Right lobe of liver (tissue), 6 donors: ENCODE results near the gene C9orf85. TPM values are rescaled to one million over a fixed set of nuclear protein-coding genes. Genes with fewer than 3 reads are reported as not detected.

Source experiments
- ATAC-seq, 4 donors: fragments of 200-7000 bp; cut with Tn5 transposase; one replicate each; pipeline ENCODE4 v1.9.1; 2020; ENCODE audit warnings: mild to moderate bottlenecking in 4 of 4, moderate library complexity in 4 of 4
- DNase-seq, 3 donors: peaks; one replicate each; pipeline ENCODE4 v3.0.0-alpha.2; 2020
- H3K27ac ChIP-seq, 3 donors: fragments of 200-600 bp; one replicate each; pipeline ENCODE4 v1.8.0; 2022
- H3K27me3 ChIP-seq, 2 donors: fragments of 200-600 bp; one replicate each; pipeline ENCODE4 v1.8.0; 2022
- H3K36me3 ChIP-seq, 4 donors: fragments of 200-600 bp; sonication (generic) in 1 of 4; one replicate each; pipeline versions ENCODE4 v1.5.1 to v1.8.0; 2017 to 2022; ENCODE audit warnings: control low read depth in 1 of 4
- H3K4me1 ChIP-seq, 4 donors: fragments of 200-600 bp; sonication (generic) in 1 of 4; one replicate each; pipeline versions ENCODE4 v1.5.1 to v1.8.0; 2017 to 2022; ENCODE audit warnings: control low read depth in 1 of 4
- H3K4me3 ChIP-seq, 3 donors: fragments of 200-600 bp; one replicate each; pipeline ENCODE4 v1.8.0; 2022
- H3K9me3 ChIP-seq, 4 donors: fragments of 200-600 bp; sonication (generic) in 1 of 4; one replicate each; pipeline versions ENCODE4 v1.5.1 to v1.8.0; 2017 to 2022; ENCODE audit warnings: control low read depth in 1 of 4
- POLR2A ChIP-seq: fragments of 450-650 bp; IDR thresholded peaks from one replicate; pipeline ENCODE4 v1.6.1; 2017; ENCODE audit warnings: antibody characterized with exemption, mild to moderate bottlenecking
- WGBS: methylation state at CpG from one replicate; pipeline ENCODE4 v1.1.6; 2018; ENCODE audit warnings: low coverage, low lambda C conversion rate; ENCODE audit not compliant: insufficient coverage; ENCODE audit errors: missing lambda C conversion rate; 5-methylcytosine and 5-hydroxymethylcytosine counted together
- intact Hi-C, 2 donors: fragments of 100-400 bp; cut with DNase I; formaldehyde crosslinking; loops; one replicate each; pipeline versions ENCODE4 v1.11.2 to v1.14.1; 2022
- total RNA-seq, 6 experiments: library from RNA; depleted of rRNA in 2 of 6; stranded (reverse); fragments of >200 nt in 2 of 6; fragmentation: NEBNext Ultra II Directional in 3 of 6; extraction: Animal tissue kit (Norgen Biotek cat#: 25700) in 3 of 6; gene quantifications; one replicate each; pipeline versions ENCODE4 v1.1.0 to v1.2.4, GENCODE V29; 2016 to 2023
- TF ChIP-seq, protein P1 (sequence below), 4 donors: fragments of 200-600 bp in 3 of 4; fragments of 450-650 bp in 1 of 4; IDR thresholded peaks; one replicate each; pipeline versions ENCODE4 v1.5.1 to v1.8.0; 2016 to 2022; ENCODE audit warnings: antibody characterized with exemption in 4 of 4, mild to moderate bottlenecking in 2 of 4
- donor health status: DM: no; HTN: yes; CAD: no.
- donor health status: DM: no; HTN: no; CAD: no.
- donor health status: DM: no; HTN: no; CAD: no.
- donor health status: DM: no; HTN: yes; CAD: no.
- donor health status: DM: no; HTN: yes; CAD: no.

The C9orf85 gene
- total RNA-seq, 6 experiments from 2014 or later, result 3.8 to 8.6 (median 6.3) TPM

DNA sequence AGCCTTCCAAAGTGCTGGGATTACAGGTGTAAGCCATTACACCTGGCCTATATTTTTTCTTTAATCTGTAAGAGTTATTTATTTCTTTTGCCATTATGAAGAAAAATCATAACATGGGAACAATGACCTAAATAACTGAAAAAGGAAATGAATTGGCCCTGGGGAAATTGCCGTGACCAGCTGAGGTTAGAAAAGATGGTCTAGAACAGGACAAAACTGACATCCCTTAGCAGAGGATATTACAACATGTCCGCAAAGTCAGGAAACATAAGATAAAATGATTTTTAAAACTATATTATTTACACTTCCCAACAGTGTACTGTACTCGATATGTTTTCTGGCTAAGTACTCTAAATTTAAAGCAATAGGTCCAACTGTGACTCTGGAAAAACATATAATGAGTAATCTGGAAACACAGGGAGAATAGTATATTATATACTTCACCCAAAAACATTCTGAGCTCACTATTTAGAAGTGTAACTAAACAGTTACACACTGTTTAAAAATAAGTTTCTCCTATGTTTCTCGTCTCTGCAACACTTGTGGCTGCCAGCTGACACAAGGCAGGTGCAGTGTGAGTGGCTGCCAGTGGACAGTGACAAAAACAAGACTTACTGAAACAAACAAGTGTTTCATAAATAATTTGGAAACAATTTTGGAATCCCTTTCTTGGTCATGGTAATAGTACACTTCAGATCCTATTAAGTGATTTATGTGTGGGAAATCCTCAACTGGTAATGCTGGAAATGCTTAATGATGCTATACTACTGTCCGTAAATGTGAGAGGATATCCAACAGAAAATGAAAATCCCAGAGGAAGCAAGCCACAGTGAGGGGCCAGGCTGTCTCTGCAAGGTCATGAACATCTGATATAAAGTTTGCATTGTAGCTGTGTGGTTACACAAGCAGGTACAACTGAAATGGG, 69.1 kb downstream of the C9orf85 start:
- DNase-seq, result no peak

DNA sequence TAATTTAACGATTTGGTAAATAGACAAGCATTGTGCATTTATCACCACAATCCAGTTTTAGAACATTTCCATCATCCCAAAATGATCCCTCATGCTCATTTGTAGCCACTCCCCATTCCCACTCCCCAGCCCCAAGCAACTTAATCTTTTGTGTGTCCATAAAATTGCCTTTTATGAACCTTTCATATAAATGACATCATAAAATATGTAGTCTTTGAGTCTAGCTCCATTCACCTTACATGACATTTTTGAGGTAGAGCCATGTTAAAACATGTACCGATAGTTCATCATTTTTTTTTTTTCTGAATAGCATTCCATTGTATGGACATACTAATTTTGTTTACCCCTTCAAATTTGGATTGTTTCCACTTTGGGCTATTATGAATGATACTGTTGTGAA, 70.5 kb downstream of the C9orf85 start:
- Histone ChIP-seq H3K9me3 (no peaks in the 10 kb centered on the region), H3K36me3 (no peaks in the 10 kb centered on the region), H3K27me3 (no peaks in the 10 kb centered on the region), H3K27ac (no peak overlapping the region), H3K4me1 (no peaks in the 10 kb centered on the region), H3K4me3 (no peak overlapping the region)
- intact Hi-C loops, result no loop called here
- WGBS, result 69% methylated on average over 2 of the region's 2 CpGs
- TF ChIP-seq, protein P1, sequence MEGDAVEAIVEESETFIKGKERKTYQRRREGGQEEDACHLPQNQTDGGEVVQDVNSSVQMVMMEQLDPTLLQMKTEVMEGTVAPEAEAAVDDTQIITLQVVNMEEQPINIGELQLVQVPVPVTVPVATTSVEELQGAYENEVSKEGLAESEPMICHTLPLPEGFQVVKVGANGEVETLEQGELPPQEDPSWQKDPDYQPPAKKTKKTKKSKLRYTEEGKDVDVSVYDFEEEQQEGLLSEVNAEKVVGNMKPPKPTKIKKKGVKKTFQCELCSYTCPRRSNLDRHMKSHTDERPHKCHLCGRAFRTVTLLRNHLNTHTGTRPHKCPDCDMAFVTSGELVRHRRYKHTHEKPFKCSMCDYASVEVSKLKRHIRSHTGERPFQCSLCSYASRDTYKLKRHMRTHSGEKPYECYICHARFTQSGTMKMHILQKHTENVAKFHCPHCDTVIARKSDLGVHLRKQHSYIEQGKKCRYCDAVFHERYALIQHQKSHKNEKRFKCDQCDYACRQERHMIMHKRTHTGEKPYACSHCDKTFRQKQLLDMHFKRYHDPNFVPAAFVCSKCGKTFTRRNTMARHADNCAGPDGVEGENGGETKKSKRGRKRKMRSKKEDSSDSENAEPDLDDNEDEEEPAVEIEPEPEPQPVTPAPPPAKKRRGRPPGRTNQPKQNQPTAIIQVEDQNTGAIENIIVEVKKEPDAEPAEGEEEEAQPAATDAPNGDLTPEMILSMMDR (IDR thresholded peaks at IDR 0.05), result no peak
- no peak for TF ChIP-seq POLR2A
- ATAC-seq (no peak), DNase-seq (no peak)

More for the DNA sequence above, 69.1 kb downstream of the C9orf85 start:
- TF ChIP-seq POLR2A, result no peak
- TF ChIP-seq, protein P1 (IDR thresholded peaks at IDR 0.05), result no peak
- peak in 1 of 4 donors; percentile 41 for ATAC-seq
- Histone ChIP-seq H3K27ac (no peak overlapping the region), H3K4me1 (no peaks in the 10 kb centered on the region), H3K4me3 (no peak overlapping the region), H3K27me3 (no peaks in the 10 kb centered on the region), H3K9me3 (no peaks in the 10 kb centered on the region), H3K36me3 (no peaks in the 10 kb centered on the region)
- 53% methylated on average over 5 of the region's 5 CpGs for WGBS
- intact Hi-C loops, result no loop called here

DNA sequence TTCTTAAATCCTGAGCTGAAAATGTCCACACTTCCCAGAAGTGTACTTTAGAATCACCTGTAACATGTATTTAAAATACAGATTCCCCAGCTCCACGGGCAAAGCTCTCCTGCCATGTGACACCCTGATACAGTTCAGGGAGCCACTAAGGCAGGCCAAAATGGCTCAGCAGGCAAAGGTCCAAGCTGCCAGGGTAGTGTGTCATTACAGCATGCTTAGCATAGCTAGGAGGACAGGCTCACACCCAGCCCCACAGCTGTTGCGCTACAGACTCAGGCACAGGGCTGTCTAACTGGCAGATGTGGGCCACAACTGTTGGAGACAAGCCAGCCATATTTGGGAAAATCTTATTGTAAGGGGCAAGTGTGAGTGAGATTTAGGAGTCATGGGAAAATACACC, 73.0 kb downstream of the C9orf85 start:
- WGBS, result 83% methylated on average over 1 of the region's 2 CpGs
- H3K36me3 ChIP-seq, result no peaks in the 10 kb centered on the region
- H3K27ac ChIP-seq, result no peak overlapping the region
- H3K4me3 ChIP-seq, result no peak overlapping the region
- no peaks in the 10 kb centered on the region for H3K4me1 ChIP-seq
- DNase-seq, result no peak
- ATAC-seq, result no peak
- TF ChIP-seq POLR2A, result no peak
- TF ChIP-seq, protein P1 (IDR thresholded peaks at IDR 0.05), result no peak
- H3K9me3 ChIP-seq, result no peaks in the 10 kb centered on the region
- intact Hi-C loops, result no loop called here
- no peaks in the 10 kb centered on the region for H3K27me3 ChIP-seq

DNA sequence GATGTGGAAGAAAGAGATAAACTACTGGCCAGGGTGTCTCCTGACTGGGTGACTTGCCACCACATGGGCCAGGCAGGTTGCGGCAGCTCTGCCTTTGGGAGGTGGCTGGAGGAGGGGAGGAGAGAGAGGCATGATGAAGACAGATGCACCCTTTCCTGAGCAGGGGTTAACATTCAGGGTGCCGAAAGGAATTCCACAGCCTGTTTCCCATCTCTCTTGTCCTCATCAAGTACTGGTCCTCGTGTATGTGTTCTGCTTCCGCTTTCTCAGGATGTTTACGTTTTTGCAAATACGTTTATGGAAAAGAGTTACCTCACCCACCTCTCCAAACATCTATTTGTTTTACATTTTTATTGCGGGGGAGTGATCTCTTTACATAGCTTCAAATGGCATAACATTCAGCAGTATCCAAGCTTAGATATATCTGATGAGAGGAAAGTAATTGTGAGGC, 73.4 kb downstream of the C9orf85 start:
- 96% methylated on average over 4 of the region's 7 CpGs for WGBS
- ATAC-seq, result no peak
- intact Hi-C loops, result no loop called here

More for the DNA sequence above, 73.4 kb downstream of the C9orf85 start:
- TF ChIP-seq, protein P1 (IDR thresholded peaks at IDR 0.05), result no peak
- TF ChIP-seq POLR2A, result no peak
- H3K36me3 ChIP-seq, result no peaks in the 10 kb centered on the region
- H3K4me3 ChIP-seq, result no peak overlapping the region
- no peak for DNase-seq
- H3K4me1 ChIP-seq, result no peaks in the 10 kb centered on the region
- H3K27ac ChIP-seq, result no peak overlapping the region
- H3K27me3 ChIP-seq, result no peaks in the 10 kb centered on the region
- no peaks in the 10 kb centered on the region for H3K9me3 ChIP-seq
